T-cell (primary cell): ENCODE data around the gene PRKCA. TPM values are rescaled to one million over a fixed set of nuclear protein-coding genes. Genes with fewer than 3 reads are reported as not detected.

ENCODE experiments used
- ATAC-seq, 4 experiments: fragments of 200-7000 bp in 3 of 4; fragments of 150-1000 bp in 1 of 4; cut with Tn5 transposase; replicated peaks in 1 of 4; 1 replicate in 3 of 4; 2 replicates in 1 of 4; pipeline ENCODE4 v1.10.0; 2021; ENCODE audit warnings: moderate library complexity in 3 of 4, mild to moderate bottlenecking in 2 of 4, moderate number of reproducible peaks in 1 of 4
- CTCF ChIA-PET, 2 donors: fragments of 300-600 bp; sonication (Branson Sonifier 250); formaldehyde crosslinking; loops; one replicate each; lab custom pipeline; 2022; ENCODE audit warnings: antibody characterized with exemption in 2 of 2; lab: Charles Lee
- POLR2A ChIA-PET, 2 donors: fragments of 300-600 bp; sonication (Branson Sonifier 250); formaldehyde crosslinking; loops; one replicate each; lab custom pipeline; 2022; ENCODE audit warnings: antibody characterized with exemption in 2 of 2; lab: Charles Lee
- DNase-seq, 35 experiments: peaks; one replicate each; pipeline versions ENCODE4 v3.0.0 to v3.0.0-alpha.2; 2013 to 2023
- H3K27ac ChIP-seq: one replicate; pipeline ENCODE4 v1.5.1; 2013; ENCODE audit warnings: low read length
- H3K27me3 ChIP-seq, 2 experiments: replicated peaks in 1 of 2; 1 replicate in 1 of 2; 2 replicates in 1 of 2; pipeline versions ENCODE4 v1.6.1 to v1.7.0; 2013; ENCODE audit warnings: low read length in 1 of 2, mixed read lengths in 1 of 2; ENCODE audit not compliant: control insufficient read depth in 2 of 2, insufficient read depth in 2 of 2; ENCODE audit errors: extremely low read depth in 1 of 2
- H3K36me3 ChIP-seq, 2 donors: 1 replicate in 1 of 2; 2 replicates in 1 of 2; pipeline versions ENCODE4 v1.6.1 to v1.7.0; 2013; ENCODE audit warnings: low read length in 1 of 2; ENCODE audit not compliant: control insufficient read depth in 2 of 2, insufficient read depth in 1 of 2; ENCODE audit errors: extremely low read depth in 1 of 2
- H3K4me1 ChIP-seq, 2 experiments: 1 replicate in 1 of 2; 2 replicates in 1 of 2; pipeline versions ENCODE4 v1.6.1 to v1.7.0; 2013; ENCODE audit warnings: low read length in 2 of 2, mixed read lengths in 1 of 2; ENCODE audit not compliant: insufficient read depth in 2 of 2, control insufficient read depth in 1 of 2; ENCODE audit errors: extremely low read depth in 1 of 2
- H3K4me3 ChIP-seq, 2 donors: 1 replicate in 1 of 2; 2 replicates in 1 of 2; pipeline versions ENCODE4 v1.5.1 to v1.7.0; 2013; ENCODE audit warnings: mild to moderate bottlenecking in 2 of 2, low read length in 1 of 2, moderate library complexity in 1 of 2; ENCODE audit not compliant: control insufficient read depth in 1 of 2; ENCODE audit errors: extremely low read depth in 1 of 2
- H3K9me3 ChIP-seq: 2 replicates; pipeline ENCODE4 v1.7.0; 2013
- H3K27ac Mint-ChIP-seq, 2 donors: one replicate each; pipeline ENCODE4 v1.8.0; 2020 to 2021; ENCODE audit warnings: mild to moderate bottlenecking in 2 of 2, mixed read lengths in 2 of 2
- H3K27me3 Mint-ChIP-seq, 2 donors: one replicate each; pipeline ENCODE4 v1.8.0; 2021 to 2022; ENCODE audit warnings: mixed read lengths in 2 of 2
- H3K36me3 Mint-ChIP-seq: one replicate; pipeline ENCODE4 v1.8.0; 2021; ENCODE audit warnings: mixed read lengths
- H3K4me1 Mint-ChIP-seq, 3 donors: one replicate each; pipeline ENCODE4 v1.8.0; 2020 to 2022; ENCODE audit warnings: mixed read lengths in 3 of 3, mild to moderate bottlenecking in 1 of 3
- H3K4me3 Mint-ChIP-seq, 3 donors: one replicate each; pipeline ENCODE4 v1.8.0; 2020 to 2022; ENCODE audit warnings: mild to moderate bottlenecking in 3 of 3, mixed read lengths in 3 of 3, moderate library complexity in 3 of 3
- H3K9me3 Mint-ChIP-seq, 3 donors: one replicate each; pipeline ENCODE4 v1.8.0; 2020 to 2022; ENCODE audit warnings: mixed read lengths in 3 of 3
- WGBS: methylation state at CpG from one replicate; pipeline ENCODE4 v1.1.5; 2013; ENCODE audit warnings: missing lambda C conversion rate; ENCODE audit not compliant: insufficient coverage; 5-methylcytosine and 5-hydroxymethylcytosine counted together
- total RNA-seq, 35 experiments: library from RNA in 6 of 35; stranded (reverse) in 6 of 35; fragments of 120-200 nt in 1 of 35; gene quantifications; one replicate each; pipeline versions ENCODE4 v1.2.1 to v1.2.4 and lab custom pipeline; 2013 to 2026

PRKCA gene
- total RNA-seq, 5 donors from 2014 or later (not counting 1 experiment from before 2014, with no cell fraction given) = 75.9 to 128 (median 82.0) TPM

DNA sequence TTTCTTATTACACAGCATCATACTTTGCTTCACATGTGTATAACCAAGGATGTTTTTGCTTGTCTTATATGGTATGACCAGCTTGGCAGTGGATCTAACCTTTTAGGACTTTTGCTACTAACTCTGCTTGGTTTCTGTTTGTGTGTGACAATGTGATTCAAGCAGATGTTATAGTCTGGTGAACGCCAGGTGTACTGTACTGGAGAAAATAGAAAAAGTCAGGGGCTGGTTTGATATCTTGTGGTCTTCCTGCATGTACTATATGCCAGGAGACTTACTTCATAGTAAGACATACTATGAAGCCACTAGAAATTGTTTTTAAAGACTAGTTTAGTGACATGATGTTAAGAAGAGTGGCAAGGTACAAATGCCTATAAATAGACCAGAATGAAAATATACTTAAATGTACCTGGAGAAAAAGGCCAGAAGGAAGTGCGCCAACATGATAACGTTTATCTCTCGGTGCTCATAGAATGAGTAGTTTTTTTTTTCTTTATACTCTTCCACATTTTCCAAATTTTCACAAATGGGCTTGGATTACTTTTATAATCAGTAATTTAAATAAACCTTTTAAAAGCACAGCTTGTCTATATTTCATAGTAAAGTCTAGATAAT, 112.3 kb downstream of the PRKCA start:
- POLR2A ChIA-PET = interaction anchor here in 1 of 2 donors (0.5 to 0.6 kb wide), 2 partner anchors 109 to 160 kb away, joined by 3 read pairs; no protein-coding TSS in a partner anchor
- no CpG with 5 or more reads among the region's 4 CpGs for WGBS
- H3K27ac ChIP-seq = no peak overlapping the region
- peaks cover 0 to 3% (median 3%) of the 10 kb centered on the region in 3 donors for H3K9me3 Mint-ChIP-seq
- peaks cover 5% of the 10 kb centered on the region for H3K36me3 Mint-ChIP-seq
- H3K27me3 ChIP-seq = no peaks in the 10 kb centered on the region
- peaks cover 31 to 49% of the 10 kb centered on the region in 2 experiments for H3K4me1 ChIP-seq
- no peaks in the 10 kb centered on the region for H3K36me3 ChIP-seq
- no peak for DNase-seq
- ATAC-seq = peak in 2 of 4 experiments; percentile 19 to 38
- peak overlapping the region in 1 of 3 donors; percentile 54 for H3K4me3 Mint-ChIP-seq
- peaks cover 64 to 67% (median 65%) of the 10 kb centered on the region in 3 donors for H3K4me1 Mint-ChIP-seq
- no peak overlapping the region for H3K4me3 ChIP-seq
- no peaks in the 10 kb centered on the region for H3K9me3 ChIP-seq
- H3K27me3 Mint-ChIP-seq = no peaks in the 10 kb centered on the region
- CTCF ChIA-PET = interaction anchor here (0.6 to 0.9 kb wide), 4 partner anchors 12 to 168 kb away, joined by 3 to 7 read pairs (median 4); no protein-coding TSS in a partner anchor
- H3K27ac Mint-ChIP-seq = peak overlapping the region in 1 of 2 donors; percentile 8

DNA sequence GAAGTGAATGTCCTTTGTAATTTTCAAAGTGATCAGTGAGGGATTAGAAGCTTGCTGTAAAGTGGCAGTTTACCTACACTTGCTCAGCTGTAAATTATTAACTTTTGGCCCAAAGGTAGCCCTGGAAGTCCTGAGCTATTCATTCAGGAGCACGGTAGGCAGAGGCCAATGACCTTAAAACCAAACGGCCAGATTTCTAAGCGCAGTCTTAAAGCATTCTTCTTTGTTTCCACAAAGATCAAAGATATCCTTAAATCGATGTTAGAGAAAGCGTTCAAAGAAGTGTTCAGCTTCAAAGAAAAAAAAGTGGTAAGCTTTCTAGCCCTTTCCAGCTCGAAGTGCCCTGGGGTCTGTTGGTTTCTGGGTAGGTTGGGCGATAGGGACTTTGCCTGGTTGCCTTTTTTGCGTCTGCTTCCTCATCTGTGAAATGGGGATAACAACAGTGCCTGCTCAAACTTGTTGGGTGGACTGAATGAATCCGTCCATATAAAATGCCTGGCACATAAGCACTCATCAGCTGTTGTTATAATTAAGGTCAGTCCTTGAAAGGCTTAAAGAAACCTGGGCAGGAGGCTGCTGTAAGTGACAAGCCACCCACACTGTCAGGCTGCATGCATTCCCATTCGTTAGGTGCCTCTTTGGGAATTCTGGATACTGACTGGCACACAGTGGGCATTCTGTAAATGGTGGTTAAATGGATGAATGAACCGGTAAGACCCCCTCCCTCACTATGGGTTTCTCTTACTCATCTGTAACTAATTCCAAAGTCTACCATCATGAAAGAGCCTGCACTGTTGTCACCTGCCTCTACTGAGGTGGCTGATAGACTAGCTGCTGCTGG, 113.2 kb downstream of the PRKCA start:
- ATAC-seq (peak in 3 of 4 experiments; percentile 47 to 48 (median 47)), DNase-seq (no peak)
- ChIA-PET CTCF (interaction anchor here (0.6 to 1.2 kb wide), 5 partner anchors 11 to 169 kb away, joined by 3 to 7 read pairs (median 3); no protein-coding TSS in a partner anchor), POLR2A (interaction anchor here (0.6 kb wide), 2 partner anchors 114 to 161 kb away, joined by 3 read pairs; no protein-coding TSS in a partner anchor)
- Histone ChIP-seq H3K4me1 (peaks cover 31 to 49% of the 10 kb centered on the region in 2 experiments), H3K36me3 (no peaks in the 10 kb centered on the region), H3K27ac (no peak overlapping the region), H3K4me3 (no peak overlapping the region), H3K27me3 (no peaks in the 10 kb centered on the region), H3K9me3 (no peaks in the 10 kb centered on the region)
- 51% methylated on average over 4 of the region's 11 CpGs for WGBS
- H3K27ac Mint-ChIP-seq = peak overlapping the region; percentile 52 to 70
- H3K27me3 Mint-ChIP-seq = no peaks in the 10 kb centered on the region
- H3K9me3 Mint-ChIP-seq = peaks cover 0 to 3% (median 3%) of the 10 kb centered on the region in 3 donors
- peaks cover 5% of the 10 kb centered on the region for H3K36me3 Mint-ChIP-seq
- H3K4me1 Mint-ChIP-seq = peaks cover 64 to 69% (median 68%) of the 10 kb centered on the region in 3 donors
- peak overlapping the region in 2 of 3 donors; percentile 18 to 54 for H3K4me3 Mint-ChIP-seq

DNA sequence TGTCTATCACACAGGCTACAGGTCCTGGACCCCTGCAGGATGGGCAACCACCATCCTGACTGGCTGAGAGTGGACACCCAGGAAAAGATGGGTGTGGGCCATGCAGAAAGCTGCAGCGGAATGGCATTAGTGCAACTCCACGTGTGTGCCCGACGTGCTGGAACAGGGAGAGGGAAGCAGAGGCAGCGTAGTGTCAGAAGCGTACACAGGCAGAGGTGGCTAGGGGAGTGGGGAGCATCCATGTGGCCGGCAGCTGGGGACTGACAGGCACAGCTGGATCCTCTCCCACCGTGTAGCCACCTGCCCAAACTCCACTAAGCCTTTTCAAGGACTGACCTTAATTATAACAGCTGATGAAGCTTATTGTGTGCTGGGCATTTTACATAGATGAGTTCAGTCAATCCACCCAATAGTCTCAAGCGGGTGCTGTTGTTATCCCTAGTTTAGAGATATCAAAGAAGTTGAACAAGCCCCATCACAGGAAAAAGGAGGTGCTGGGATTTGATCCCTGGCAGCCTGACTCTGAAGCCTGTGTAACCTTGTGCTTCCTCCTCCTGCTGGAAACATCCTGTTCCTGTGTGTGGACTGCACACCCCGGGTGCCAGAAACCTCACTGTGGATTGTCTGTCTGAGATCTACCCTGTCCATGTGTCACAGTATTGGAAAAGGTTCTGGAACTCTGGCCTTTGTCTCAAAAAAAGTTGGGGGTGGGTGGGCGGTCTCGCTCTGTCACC, 114.0 kb downstream of the PRKCA start:
- Mint-ChIP-seq H3K4me3 (peak overlapping the region in 1 of 3 donors; percentile 54), H3K36me3 (peaks cover 5% of the 10 kb centered on the region), H3K9me3 (peaks cover 0 to 3% (median 3%) of the 10 kb centered on the region in 3 donors), H3K4me1 (peaks cover 67 to 70% (median 69%) of the 10 kb centered on the region in 3 donors), H3K27me3 (no peaks in the 10 kb centered on the region), H3K27ac (peak overlapping the region in 1 of 2 donors; percentile 38)
- ATAC-seq (no peak), DNase-seq (no peak)
- Histone ChIP-seq H3K27ac (no peak overlapping the region), H3K4me3 (no peak overlapping the region), H3K27me3 (no peaks in the 10 kb centered on the region), H3K4me1 (peaks cover 31 to 42% of the 10 kb centered on the region in 2 experiments), H3K9me3 (no peaks in the 10 kb centered on the region), H3K36me3 (no peaks in the 10 kb centered on the region)
- WGBS = 87% methylated on average over 6 of the region's 12 CpGs
- CTCF ChIA-PET = interaction anchor here in 1 of 2 donors (1.2 kb wide), 1 partner anchor 12 kb away, joined by 3 read pairs; no protein-coding TSS in a partner anchor
- POLR2A ChIA-PET = interaction anchor here in 1 of 2 donors (0.7 kb wide), 1 partner anchor 19 kb away, joined by 3 read pairs; no protein-coding TSS in a partner anchor

DNA sequence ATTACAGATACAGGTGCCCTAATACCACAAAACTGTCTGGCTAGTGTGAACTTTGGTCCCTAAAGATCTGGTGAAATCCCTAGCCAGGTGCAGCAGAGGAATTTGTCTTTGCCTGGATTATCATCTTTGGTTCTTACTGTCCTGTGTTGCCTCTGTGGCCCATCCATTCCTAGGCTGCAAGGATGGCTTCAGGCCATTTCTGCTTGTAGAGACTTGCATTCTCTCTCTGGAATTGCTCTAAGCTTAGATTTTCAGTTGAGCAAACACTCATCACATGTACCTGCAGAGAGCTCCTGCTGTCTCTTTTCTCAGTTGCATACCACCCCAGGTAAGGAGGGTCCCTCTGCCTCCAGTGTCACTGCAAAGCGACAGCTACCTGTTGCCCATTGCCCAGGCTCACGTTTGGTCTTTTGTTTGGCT, 114.9 kb downstream of the PRKCA start:
- Histone ChIP-seq H3K9me3 (no peaks in the 10 kb centered on the region), H3K27ac (no peak overlapping the region), H3K4me1 (peaks cover 28 to 34% of the 10 kb centered on the region in 2 experiments), H3K27me3 (no peaks in the 10 kb centered on the region), H3K4me3 (no peak overlapping the region), H3K36me3 (no peaks in the 10 kb centered on the region)
- ChIA-PET POLR2A (interaction anchor here in 1 of 2 donors (0.7 kb wide), 1 partner anchor 20 kb away, joined by 3 read pairs; no protein-coding TSS in a partner anchor), CTCF (no interaction called here)
- no peak for ATAC-seq
- H3K4me1 Mint-ChIP-seq = peaks cover 72 to 78% (median 73%) of the 10 kb centered on the region in 3 donors
- H3K9me3 Mint-ChIP-seq = peaks cover 0 to 3% (median 3%) of the 10 kb centered on the region in 3 donors
- H3K4me3 Mint-ChIP-seq = no peak overlapping the region
- DNase-seq = no peak
- peaks cover 9% of the 10 kb centered on the region for H3K36me3 Mint-ChIP-seq
- H3K27me3 Mint-ChIP-seq = no peaks in the 10 kb centered on the region
- no CpG with 5 or more reads among the region's 2 CpGs for WGBS
- H3K27ac Mint-ChIP-seq = peak overlapping the region in 1 of 2 donors; percentile 35

DNA sequence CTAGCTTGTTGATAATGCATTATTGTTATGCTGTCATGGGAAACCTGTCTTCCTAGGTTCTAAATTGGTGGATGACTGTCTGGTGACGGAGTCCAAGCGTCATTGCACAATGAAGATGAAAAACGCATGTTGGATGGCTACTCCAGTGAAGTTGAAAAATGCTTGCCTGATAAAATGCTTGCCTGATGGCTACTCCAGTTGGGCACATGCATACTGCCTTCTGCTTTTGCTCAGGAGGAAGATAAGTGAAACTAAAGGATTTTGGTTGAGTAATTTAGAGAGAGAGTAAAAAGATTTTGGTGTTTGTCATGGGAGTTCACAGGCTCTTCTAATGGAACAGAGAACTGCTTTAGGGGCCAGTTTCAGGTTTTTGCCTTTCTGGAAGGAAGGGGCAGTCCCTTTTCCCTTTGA, 118.6 kb downstream of the PRKCA start:
- H3K27ac Mint-ChIP-seq = no peak overlapping the region
- no peak overlapping the region for H3K4me3 Mint-ChIP-seq
- no peak for ATAC-seq
- H3K9me3 ChIP-seq = no peaks in the 10 kb centered on the region
- H3K27me3 Mint-ChIP-seq = no peaks in the 10 kb centered on the region
- no peaks in the 10 kb centered on the region for H3K9me3 Mint-ChIP-seq
- H3K4me1 ChIP-seq = peaks cover 12 to 13% of the 10 kb centered on the region in 2 experiments
- CTCF ChIA-PET = interaction anchor here (0.6 to 1.1 kb wide), 3 partner anchors 63 to 121 kb away, joined by 4 to 5 read pairs (median 4); no protein-coding TSS in a partner anchor
- DNase-seq = no peak
- no peaks in the 10 kb centered on the region for H3K27me3 ChIP-seq
- no peaks in the 10 kb centered on the region for H3K36me3 ChIP-seq
- H3K4me3 ChIP-seq = no peak overlapping the region
- no peak overlapping the region for H3K27ac ChIP-seq
- H3K36me3 Mint-ChIP-seq = peaks cover 4% of the 10 kb centered on the region
- POLR2A ChIA-PET = interaction anchor here in 1 of 2 donors (0.6 kb wide), 2 partner anchors 22 to 106 kb away, joined by 5 to 6 read pairs; no protein-coding TSS in a partner anchor
- WGBS = 100% methylated on average over 3 of the region's 3 CpGs
- peaks cover 62 to 72% (median 68%) of the 10 kb centered on the region in 3 donors for H3K4me1 Mint-ChIP-seq
